GM18861 (cell line): ENCODE results near the gene ELMOD3.
"Not testable (repeated sequence)": the region's sequence is repeated elsewhere in the genome, so short reads cannot be mapped to it uniquely, and the experiment has no call there.

ENCODE experiments used
- ATAC-seq: cut with Tn5 transposase; IDR thresholded peaks from one replicate; pipeline ENCODE4 v1.9.1; 2021; ENCODE audit not compliant: unreplicated experiment

The ELMOD3 gene

GRCh38 chr2:85329181-85329651 lies 25.4 kb upstream of the ELMOD3 start:
- ATAC-seq: no peak

DNA sequence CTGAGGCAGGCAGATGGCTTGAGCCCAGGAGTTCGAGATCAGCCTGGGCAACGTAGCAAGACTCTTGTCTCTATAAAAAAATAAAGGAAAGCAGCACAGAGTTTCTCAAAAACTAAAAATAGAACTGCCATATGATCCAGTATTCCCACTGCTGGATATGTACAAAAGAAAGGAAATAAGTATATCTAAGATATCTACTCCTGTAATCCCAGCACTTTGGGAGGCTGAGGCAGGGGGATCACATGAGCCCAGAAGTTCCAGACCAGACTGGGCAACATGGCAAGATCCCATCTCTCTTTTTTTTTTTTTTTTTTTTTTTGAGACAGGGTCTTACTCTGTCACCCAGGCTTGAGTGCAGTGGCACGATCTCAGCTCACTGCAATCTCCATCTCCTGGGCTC lies 24.9 kb upstream of the ELMOD3 start:
- not testable (repeated sequence) for ATAC-seq

DNA sequence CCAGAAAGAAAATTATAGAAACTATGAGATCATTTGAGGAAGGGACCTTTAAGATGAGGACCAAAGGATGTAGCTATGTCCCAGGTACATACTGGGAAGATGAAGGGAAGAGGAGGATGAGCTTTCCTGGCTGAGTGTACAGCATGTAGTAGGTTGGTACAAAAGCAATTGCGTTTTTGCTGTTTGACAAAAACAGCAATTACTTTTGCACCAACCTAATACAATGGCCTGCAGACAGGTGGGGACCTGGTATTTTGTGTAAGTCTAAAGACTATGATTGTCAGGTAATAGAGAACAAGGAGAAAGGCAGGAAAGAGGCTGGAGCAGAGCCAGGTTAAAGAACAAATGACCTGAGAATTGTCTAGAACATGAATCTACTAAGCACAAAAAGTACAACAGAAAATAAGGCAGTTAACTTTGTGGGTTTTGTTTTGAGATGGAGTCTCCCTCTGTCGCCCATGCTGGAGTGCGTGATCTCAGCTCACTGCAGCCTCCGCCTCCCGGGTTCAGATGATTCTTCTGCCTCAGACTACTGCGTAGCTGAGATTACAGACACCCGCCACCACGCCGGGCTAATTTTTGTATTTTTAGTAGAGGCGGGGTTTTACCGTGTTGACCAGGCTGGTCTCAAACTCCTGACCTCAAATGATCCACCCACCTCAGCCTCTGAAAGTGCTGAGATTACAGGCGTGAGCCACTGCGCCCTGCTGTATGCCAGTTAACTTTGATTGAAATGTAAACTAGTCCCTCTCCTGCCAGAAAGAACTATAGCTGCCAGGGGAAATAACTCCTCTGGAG lies 23.5 kb upstream of the ELMOD3 start:
- ATAC-seq: no peak

DNA sequence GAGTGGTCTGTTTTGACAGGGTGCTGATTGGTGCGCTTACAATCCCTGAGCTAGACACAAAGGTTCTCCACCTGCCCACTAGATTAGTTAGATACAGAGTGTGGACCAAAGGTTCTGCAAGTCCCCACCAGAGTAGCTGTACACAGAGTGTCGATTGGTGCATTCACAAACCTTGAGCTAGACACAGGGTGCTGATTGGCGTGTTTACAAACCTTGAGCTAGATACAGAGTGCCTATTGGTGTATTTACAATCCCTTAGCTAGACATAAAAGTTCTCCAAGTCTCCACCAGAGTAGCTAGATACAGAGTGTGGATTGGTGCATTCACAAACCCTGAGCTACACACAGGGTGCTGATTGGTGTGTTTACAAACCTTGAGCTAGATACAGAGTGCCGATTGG lies 20.7 kb upstream of the ELMOD3 start:
- ATAC-seq: not testable (repeated sequence)

- no peak for ATAC-seq
Measured at GRCh38 chr2:85334928-85335327, 19.6 kb upstream of the ELMOD3 start.

GRCh38 chr2:85340034-85340892 lies 14.3 kb upstream of the ELMOD3 start:
- no peak for ATAC-seq

GRCh38 chr2:85341269-85342029 lies 13.1 kb upstream of the ELMOD3 start:
- ATAC-seq: no peak

DNA sequence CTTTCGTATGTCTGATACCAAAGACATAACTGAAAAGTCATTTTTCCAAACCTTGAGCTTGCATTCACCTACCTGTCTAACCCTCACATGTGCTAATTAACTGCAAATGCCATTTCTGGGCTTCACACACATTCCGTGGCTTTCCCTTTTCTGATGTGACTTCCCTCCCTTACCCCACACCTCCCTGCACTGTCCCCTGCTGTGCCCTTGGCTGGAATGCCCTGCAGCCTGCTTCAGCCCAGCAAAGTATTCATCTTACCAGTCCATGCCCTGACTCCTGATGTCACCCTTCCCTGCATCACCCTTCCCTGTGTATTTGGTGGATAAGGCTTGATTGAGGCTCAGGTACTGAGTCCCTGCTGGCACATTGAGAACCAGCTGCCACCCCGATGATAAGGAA lies 12.4 kb upstream of the ELMOD3 start:
- ATAC-seq: no peak

GRCh38 chr2:85343207-85343895 lies 11.2 kb upstream of the ELMOD3 start:
- ATAC-seq: not testable (repeated sequence)

GRCh38 chr2:85344356-85344954 lies 10.1 kb upstream of the ELMOD3 start:
- no peak for ATAC-seq

DNA sequence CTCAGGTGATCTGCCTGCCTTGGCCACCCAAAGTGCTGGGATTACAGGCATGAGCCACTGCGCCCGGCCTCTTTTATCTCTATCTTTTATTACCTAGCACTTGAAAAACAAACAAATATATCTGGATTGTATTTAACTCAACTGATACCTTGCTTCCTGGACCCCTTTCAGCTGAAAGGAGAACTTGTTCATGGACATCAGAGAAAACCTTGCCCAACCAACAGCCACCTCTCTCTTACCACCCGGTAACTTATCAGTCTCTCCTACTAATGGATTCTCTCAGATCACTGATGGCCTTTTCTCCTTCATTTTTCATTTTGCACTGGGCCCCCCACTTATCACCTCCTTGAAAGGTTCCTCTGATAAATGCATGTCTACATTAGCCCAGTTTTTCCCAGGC lies 7.0 kb upstream of the ELMOD3 start:
- no peak for ATAC-seq

DNA sequence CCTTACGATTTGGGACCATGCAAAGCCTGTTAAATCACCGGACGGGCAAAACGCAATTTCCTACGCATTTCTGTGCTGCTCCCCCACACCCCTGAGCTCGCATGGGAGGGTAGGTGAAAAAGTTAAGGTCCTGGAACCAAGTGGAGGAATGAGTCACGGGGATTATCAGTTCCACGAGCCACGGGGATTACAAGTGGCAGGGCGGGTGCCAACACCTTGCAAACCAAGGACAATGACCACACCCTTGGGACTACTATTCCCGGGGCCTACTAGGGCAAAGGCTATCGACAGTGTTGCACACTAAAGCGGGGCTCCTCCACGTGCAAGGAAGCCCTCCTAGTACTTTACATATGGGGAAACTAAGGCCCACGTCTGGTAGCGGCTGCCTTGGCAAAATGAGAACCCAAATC lies 688 bp upstream of the ELMOD3 start:
- no peak for ATAC-seq

- peak; percentile 6 for ATAC-seq
Measured at GRCh38 chr2:85355073-85355410, 473 bp downstream of the ELMOD3 start.

- no peak for ATAC-seq
Measured at GRCh38 chr2:85355521-85355920, 952 bp downstream of the ELMOD3 start.

GRCh38 chr2:85356186-85356585 lies 1.6 kb downstream of the ELMOD3 start:
- no peak for ATAC-seq

GRCh38 chr2:85357736-85358135 lies 3.2 kb downstream of the ELMOD3 start:
- ATAC-seq: no peak

DNA sequence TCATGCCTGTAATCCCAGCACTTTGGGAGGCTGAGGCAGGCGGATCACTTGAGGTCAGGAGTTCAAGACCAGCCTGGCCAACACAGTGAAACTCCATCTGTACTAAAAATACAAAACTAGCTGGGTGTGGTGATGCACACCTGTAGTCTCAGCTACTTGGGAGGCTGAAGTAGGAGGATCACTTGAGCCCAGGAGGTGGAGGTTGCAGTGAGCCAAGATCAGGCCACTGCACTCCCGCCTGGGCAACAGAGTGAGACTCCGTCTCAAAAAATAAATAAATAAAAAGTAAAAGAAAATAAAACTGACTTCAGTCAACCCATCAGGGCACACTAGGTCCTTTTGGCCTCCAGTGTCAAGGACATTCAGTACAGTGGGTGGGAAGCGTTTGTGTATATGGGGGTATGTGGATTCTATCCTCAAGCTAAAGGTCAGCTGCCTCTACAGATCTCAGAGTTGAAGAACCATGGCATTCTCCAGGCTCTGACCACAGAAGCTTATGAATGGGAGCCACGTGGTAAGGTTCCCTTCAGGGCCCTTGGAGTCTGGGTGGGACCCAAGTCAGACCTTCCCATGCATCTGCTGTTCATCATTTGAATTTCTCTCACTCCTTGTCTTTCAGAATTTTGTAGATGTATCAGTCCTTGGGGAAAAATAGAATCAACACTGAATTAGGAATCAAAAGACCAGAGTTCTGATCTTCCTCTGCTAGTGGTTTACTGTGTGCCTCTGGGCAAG lies 8.3 kb downstream of the ELMOD3 start:
- ATAC-seq: not testable (repeated sequence)

- ATAC-seq: no peak
Measured at GRCh38 chr2:85367180-85367579, 12.6 kb downstream of the ELMOD3 start.

GRCh38 chr2:85368921-85369320 lies 14.4 kb downstream of the ELMOD3 start:
- ATAC-seq: no peak

- ATAC-seq: no peak
Measured at GRCh38 chr2:85369500-85369899, 14.9 kb downstream of the ELMOD3 start.
